Peyer's patch (tissue), 4 donors: ENCODE results near the gene AGR3. TPM values are rescaled to one million over a fixed set of nuclear protein-coding genes. Genes with fewer than 3 reads are reported as not detected.

Experiments
- DNase-seq, 3 donors: peaks; one replicate each; pipeline ENCODE4 v3.0.0-alpha.2; 2017 to 2019
- H3K27ac ChIP-seq, 4 donors: fragments of 200-600 bp; sonication (generic); one replicate each; pipeline ENCODE4 v1.5.1; 2016 to 2019
- H3K27me3 ChIP-seq, 2 donors: fragments of 200-600 bp; sonication (generic); one replicate each; pipeline ENCODE4 v1.5.1; 2019
- H3K36me3 ChIP-seq, 3 donors: fragments of 200-600 bp; sonication (generic); one replicate each; pipeline ENCODE4 v1.5.1; 2016 to 2019
- H3K4me1 ChIP-seq, 4 donors: fragments of 200-600 bp; sonication (generic); one replicate each; pipeline ENCODE4 v1.5.1; 2016 to 2019
- H3K4me3 ChIP-seq, 4 donors: fragments of 200-600 bp; sonication (generic); 1 replicate in 3 of 4; 2 replicates in 1 of 4; pipeline ENCODE4 v1.5.1; 2016 to 2019; ENCODE audit warnings: mild to moderate bottlenecking in 1 of 4
- H3K9me3 ChIP-seq, 4 donors: fragments of 200-600 bp; sonication (generic); one replicate each; pipeline ENCODE4 v1.5.1; 2016 to 2019; ENCODE audit warnings: mild to moderate bottlenecking in 1 of 4
- POLR2A ChIP-seq, 2 donors: fragments of 450-650 bp; IDR thresholded peaks; one replicate each; pipeline ENCODE4 v1.5.1; 2017; ENCODE audit warnings: antibody characterized with exemption in 2 of 2, mild to moderate bottlenecking in 2 of 2, moderate library complexity in 2 of 2
- total RNA-seq, 4 donors: library from RNA; depleted of rRNA; stranded (reverse); fragments of >200 nt; gene quantifications; one replicate each; pipeline ENCODE4 v1.1.0, GENCODE V29; 2016
- TF ChIP-seq, protein P1 (sequence below), 6 experiments: fragments of 450-650 bp in 4 of 6; fragments of 200-600 bp in 2 of 6; sonication (generic) in 1 of 6; IDR thresholded peaks; one replicate each; pipeline ENCODE4 v1.5.1; 2017 to 2019; ENCODE audit warnings: antibody characterized with exemption in 6 of 6, mild to moderate bottlenecking in 3 of 6, moderate library complexity in 1 of 6

AGR3 gene
- total RNA-seq, 4 donors from 2014 or later: 24.8 to 241 (median 178) TPM

- H3K4me3 ChIP-seq: no peak overlapping the region
- H3K36me3 ChIP-seq: no peaks in the 10 kb centered on the region
- no peaks in the 10 kb centered on the region for H3K9me3 ChIP-seq
- DNase-seq: no peak
- H3K4me1 ChIP-seq: no peaks in the 10 kb centered on the region
- H3K27me3 ChIP-seq: no peaks in the 10 kb centered on the region
- TF ChIP-seq, protein P1, sequence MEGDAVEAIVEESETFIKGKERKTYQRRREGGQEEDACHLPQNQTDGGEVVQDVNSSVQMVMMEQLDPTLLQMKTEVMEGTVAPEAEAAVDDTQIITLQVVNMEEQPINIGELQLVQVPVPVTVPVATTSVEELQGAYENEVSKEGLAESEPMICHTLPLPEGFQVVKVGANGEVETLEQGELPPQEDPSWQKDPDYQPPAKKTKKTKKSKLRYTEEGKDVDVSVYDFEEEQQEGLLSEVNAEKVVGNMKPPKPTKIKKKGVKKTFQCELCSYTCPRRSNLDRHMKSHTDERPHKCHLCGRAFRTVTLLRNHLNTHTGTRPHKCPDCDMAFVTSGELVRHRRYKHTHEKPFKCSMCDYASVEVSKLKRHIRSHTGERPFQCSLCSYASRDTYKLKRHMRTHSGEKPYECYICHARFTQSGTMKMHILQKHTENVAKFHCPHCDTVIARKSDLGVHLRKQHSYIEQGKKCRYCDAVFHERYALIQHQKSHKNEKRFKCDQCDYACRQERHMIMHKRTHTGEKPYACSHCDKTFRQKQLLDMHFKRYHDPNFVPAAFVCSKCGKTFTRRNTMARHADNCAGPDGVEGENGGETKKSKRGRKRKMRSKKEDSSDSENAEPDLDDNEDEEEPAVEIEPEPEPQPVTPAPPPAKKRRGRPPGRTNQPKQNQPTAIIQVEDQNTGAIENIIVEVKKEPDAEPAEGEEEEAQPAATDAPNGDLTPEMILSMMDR (IDR thresholded peaks at IDR 0.05): no peak
- TF ChIP-seq POLR2A (IDR thresholded peaks at IDR 0.05): no peak
- no peak overlapping the region for H3K27ac ChIP-seq
Observed at GRCh38 chr7:16845746-16846145, 36.0 kb downstream of the AGR3 start.

DNA sequence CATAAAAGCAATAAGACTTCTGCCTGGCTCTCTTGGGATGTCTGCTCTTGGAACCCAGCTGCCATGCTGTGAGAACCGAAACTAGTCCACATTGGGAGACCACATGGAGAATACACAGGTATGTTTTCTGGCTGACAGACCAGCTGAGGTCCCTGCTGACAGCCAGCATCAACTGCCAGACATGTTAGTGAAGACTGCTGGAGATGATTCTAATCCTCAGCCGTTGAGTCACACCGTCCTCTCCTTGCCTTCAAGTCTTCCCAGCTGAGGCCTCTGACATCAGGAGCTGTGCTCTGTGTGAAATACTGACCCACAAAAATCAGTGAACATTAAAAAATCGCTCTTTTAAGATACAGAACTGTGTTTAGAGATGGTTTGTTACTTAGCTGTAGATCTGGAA, 40.1 kb downstream of the AGR3 start:
- DNase-seq: no peak
- no peak overlapping the region for H3K27ac ChIP-seq
- TF ChIP-seq POLR2A (IDR thresholded peaks at IDR 0.05): no peak
- TF ChIP-seq, protein P1 (IDR thresholded peaks at IDR 0.05): no peak
- H3K9me3 ChIP-seq: no peaks in the 10 kb centered on the region
- no peak overlapping the region for H3K4me3 ChIP-seq
- no peaks in the 10 kb centered on the region for H3K36me3 ChIP-seq
- H3K27me3 ChIP-seq: no peaks in the 10 kb centered on the region
- no peaks in the 10 kb centered on the region for H3K4me1 ChIP-seq

DNA sequence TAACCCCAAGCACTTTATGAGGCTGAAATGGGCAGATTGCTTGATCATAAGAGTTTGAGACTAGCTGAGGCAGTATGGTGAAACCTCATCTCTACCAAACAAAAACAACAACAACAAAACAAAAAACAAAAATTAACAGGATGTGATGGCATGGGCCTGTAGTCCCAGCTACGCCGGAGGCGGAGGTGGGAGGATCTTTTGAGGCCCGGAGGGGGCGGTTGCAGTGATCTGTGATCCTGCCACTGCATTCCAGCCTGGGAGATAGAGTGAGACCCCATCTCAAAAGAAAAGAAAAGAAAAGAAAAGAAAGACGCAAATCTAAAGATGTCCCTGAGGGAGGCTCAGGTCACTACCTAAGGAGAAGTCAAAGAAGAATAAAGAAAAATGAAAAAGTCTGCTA, 41.7 kb downstream of the AGR3 start:
- no peaks in the 10 kb centered on the region for H3K9me3 ChIP-seq
- H3K4me1 ChIP-seq: no peaks in the 10 kb centered on the region
- H3K4me3 ChIP-seq: no peak overlapping the region
- TF ChIP-seq, protein P1 (IDR thresholded peaks at IDR 0.05): no peak
- TF ChIP-seq POLR2A (IDR thresholded peaks at IDR 0.05): no peak
- H3K36me3 ChIP-seq: no peaks in the 10 kb centered on the region
- DNase-seq: no peak
- no peak overlapping the region for H3K27ac ChIP-seq
- no peaks in the 10 kb centered on the region for H3K27me3 ChIP-seq

DNA sequence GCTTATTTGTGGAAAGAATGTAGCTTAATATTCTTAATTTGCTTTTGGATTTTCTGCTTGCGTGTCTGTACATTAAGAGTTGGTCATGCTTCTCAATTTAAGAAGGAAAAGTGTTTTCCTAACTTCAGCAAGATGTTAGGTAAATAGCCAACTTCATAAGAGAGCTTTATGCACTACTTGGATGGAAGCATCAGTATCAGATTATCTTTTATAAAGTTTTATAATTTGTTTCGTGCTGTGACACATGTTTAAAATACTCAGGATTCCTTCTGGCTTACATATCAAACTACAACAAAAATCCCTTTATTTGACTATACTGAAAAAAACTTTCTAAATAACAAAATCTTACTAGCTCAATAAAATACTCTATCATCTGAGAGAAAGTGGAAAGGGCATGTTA, 42.1 kb downstream of the AGR3 start:
- Histone ChIP-seq H3K27me3 (no peaks in the 10 kb centered on the region), H3K27ac (no peak overlapping the region), H3K4me3 (no peak overlapping the region), H3K9me3 (no peaks in the 10 kb centered on the region), H3K36me3 (no peaks in the 10 kb centered on the region), H3K4me1 (no peaks in the 10 kb centered on the region)
- DNase-seq: no peak
- TF ChIP-seq, protein P1 (IDR thresholded peaks at IDR 0.05): no peak
- no peak for TF ChIP-seq POLR2A (IDR thresholded peaks at IDR 0.05)

GRCh38 chr7:16838891-16839290, 42.9 kb downstream of the AGR3 start:
- no peak overlapping the region for H3K27ac ChIP-seq
- TF ChIP-seq, protein P1 (IDR thresholded peaks at IDR 0.05): no peak
- TF ChIP-seq POLR2A (IDR thresholded peaks at IDR 0.05): no peak
- no peak for DNase-seq
- no peaks in the 10 kb centered on the region for H3K27me3 ChIP-seq
- no peaks in the 10 kb centered on the region for H3K36me3 ChIP-seq
- no peak overlapping the region for H3K4me3 ChIP-seq
- H3K9me3 ChIP-seq: no peaks in the 10 kb centered on the region
- no peaks in the 10 kb centered on the region for H3K4me1 ChIP-seq

DNA sequence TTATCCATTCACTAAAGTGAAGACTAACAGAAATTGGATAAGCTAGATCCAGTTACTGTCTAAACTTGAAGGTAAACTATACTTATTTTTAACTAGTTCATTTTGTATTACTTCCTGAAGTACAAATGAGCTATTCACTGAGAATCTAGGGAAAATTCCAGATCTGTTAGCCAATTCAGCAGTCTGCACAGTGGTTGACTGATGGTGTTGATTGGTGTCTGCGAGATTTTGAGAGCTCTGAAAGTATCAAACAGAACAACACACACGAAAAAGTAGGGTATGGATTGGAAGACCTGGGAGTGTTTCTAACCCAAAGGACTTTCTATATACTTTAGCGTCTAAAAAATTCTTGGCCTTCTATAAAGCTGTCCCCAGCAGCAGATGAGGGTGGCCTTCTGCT, 43.4 kb downstream of the AGR3 start:
- no peak for DNase-seq

More for the DNA sequence above, 43.4 kb downstream of the AGR3 start:
- no peaks in the 10 kb centered on the region for H3K9me3 ChIP-seq
- H3K4me1 ChIP-seq: no peaks in the 10 kb centered on the region
- no peaks in the 10 kb centered on the region for H3K36me3 ChIP-seq
- no peak overlapping the region for H3K27ac ChIP-seq
- no peaks in the 10 kb centered on the region for H3K27me3 ChIP-seq
- H3K4me3 ChIP-seq: no peak overlapping the region
- no peak for TF ChIP-seq POLR2A (IDR thresholded peaks at IDR 0.05)
- TF ChIP-seq, protein P1 (IDR thresholded peaks at IDR 0.05): no peak
